Mononuclear cell (primary cell): ENCODE data around the gene DIPK1A. TPM values are rescaled to one million over a fixed set of nuclear protein-coding genes. Genes with fewer than 3 reads are reported as not detected.

Experiments
- H3K27me3 ChIP-seq: 2 replicates; pipeline ENCODE4 v1.6.0; 2011; ENCODE audit warnings: low read length, control low read depth; ENCODE audit not compliant: insufficient read depth
- H3K4me1 ChIP-seq: 2 replicates; pipeline ENCODE4 v1.5.1; 2011; ENCODE audit warnings: mild to moderate bottlenecking, low read length, control low read depth; ENCODE audit not compliant: insufficient read depth
- H3K4me3 ChIP-seq: 2 replicates; pipeline ENCODE4 v1.5.1; 2011; ENCODE audit warnings: mild to moderate bottlenecking, low read length, moderate library complexity
- H3K9me3 ChIP-seq: 2 replicates; pipeline ENCODE4 v1.5.1; 2011; ENCODE audit warnings: low read depth, mild to moderate bottlenecking, control low read depth, low read length
- total RNA-seq: library from RNA; depleted of rRNA; stranded (reverse); fragments of >200 nt; gene quantifications from one replicate; pipeline ENCODE4 v1.2.3, GENCODE V29; 2012

Gene DIPK1A
- 6.8 TPM for total RNA-seq

- Histone ChIP-seq H3K4me1 (peaks cover 67% of the 10 kb centered on the region), H3K4me3 (peak within 1 kb of the TSS; percentile 62), H3K27me3 (no peaks in the 10 kb centered on the region), H3K9me3 (no peaks in the 10 kb centered on the region)
Measured at GRCh38 chr1:92961131-92961895, at the start of gene DIPK1A. Gene DIPK1A, minus strand, starts transcription at chr1:92961462. Its CDS starts 33 bp downstream, at chr1:92961429.

DNA sequence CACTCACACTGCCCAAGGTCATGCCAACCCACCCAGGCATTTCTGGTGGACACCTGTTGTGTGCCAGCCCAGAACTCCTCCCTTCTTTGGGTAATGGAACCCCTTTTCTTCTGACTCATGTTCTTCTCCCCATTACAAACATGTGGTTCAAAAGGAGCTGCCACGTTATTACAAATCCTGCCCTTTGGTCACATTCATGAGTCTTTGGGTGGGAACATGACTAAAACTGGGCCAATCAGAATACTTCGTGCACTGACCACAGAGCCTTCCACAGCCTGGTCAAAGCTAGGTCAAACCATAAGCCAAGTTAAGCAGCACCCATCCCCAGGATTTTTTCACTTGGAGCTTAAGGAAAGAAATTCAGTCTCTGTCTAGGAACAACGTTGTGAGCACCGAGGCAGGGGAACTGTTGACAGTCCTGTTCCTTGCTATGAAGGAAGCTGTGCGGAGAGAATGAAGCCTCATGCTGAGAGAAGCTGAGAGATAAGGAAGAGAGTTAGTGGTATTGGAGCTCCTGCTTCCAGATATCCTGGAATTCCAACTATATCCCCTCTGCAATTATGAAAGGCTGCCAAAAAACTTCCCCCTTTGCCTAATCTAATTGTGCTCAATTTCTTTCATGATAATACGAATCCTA, 46.8 kb upstream of the DIPK1A start:
- Histone ChIP-seq H3K4me3 (no peak overlapping the region), H3K4me1 (no peaks in the 10 kb centered on the region), H3K27me3 (no peaks in the 10 kb centered on the region), H3K9me3 (no peaks in the 10 kb centered on the region)

GRCh38 chr1:93005252-93005598, 44.0 kb upstream of the DIPK1A start:
- no peak overlapping the region for H3K4me3 ChIP-seq
- H3K9me3 ChIP-seq, result no peaks in the 10 kb centered on the region
- H3K4me1 ChIP-seq, result no peaks in the 10 kb centered on the region
- no peaks in the 10 kb centered on the region for H3K27me3 ChIP-seq

DNA sequence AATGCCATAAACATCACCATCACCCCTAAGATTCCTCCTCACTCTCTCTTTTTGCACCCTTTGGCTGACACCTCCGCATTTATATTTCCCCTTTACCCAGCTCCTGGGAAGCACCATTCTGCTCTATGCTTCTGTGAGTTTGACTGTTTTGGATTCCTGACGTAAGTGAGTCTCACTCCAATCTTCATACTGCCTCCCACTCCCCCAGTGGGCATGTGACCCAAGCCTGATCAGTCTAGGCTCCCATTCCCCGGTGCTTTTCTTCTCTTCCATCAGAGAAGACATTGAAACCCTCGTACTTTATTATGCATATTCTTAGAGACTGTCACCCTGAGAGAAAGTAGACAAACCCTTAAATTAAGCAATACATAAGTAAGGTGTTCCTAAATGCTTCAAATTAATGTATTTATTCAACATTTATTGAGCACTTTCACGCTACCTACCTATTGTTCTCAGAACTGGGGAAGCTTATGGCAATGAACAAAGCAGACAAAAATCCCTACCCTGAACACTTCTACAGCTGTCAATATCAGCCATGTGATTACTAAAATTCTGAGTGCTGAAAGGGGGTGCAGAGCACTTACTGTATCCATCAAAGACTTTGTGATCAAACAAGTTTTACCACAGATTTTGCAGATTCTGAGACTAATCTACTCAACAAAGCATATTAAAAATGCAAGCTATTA, 43.4 kb upstream of the DIPK1A start:
- H3K27me3 ChIP-seq, result no peaks in the 10 kb centered on the region

DNA sequence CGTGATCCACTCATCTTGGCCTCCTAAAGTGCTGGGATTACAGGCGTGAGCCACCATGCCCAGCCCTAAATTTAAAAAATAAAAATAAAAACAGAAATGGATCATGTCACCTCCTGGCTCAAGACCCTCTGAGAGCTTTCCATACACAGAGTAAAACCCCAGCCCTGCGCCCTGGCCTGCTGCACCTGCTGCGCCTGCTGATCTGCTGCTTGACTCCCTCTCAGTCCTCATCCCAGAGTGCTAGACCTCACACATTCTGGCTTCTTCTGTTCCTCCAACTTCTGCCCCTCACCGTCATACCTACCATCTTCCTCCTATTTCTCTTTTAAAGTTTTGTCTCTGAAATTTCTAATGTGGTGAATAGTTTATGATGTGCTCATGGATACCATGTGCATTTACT, 42.7 kb upstream of the DIPK1A start:
- Histone ChIP-seq H3K9me3 (no peaks in the 10 kb centered on the region), H3K4me1 (no peaks in the 10 kb centered on the region), H3K27me3 (no peaks in the 10 kb centered on the region), H3K4me3 (no peak overlapping the region)

More for the DNA sequence above, 43.4 kb upstream of the DIPK1A start:
- no peaks in the 10 kb centered on the region for H3K9me3 ChIP-seq
- H3K4me1 ChIP-seq, result no peaks in the 10 kb centered on the region
- no peak overlapping the region for H3K4me3 ChIP-seq

- H3K27me3 ChIP-seq, result no peaks in the 10 kb centered on the region
- H3K4me3 ChIP-seq, result no peak overlapping the region
- no peaks in the 10 kb centered on the region for H3K4me1 ChIP-seq
- H3K9me3 ChIP-seq, result no peaks in the 10 kb centered on the region
Measured at GRCh38 chr1:93002781-93003180, 41.5 kb upstream of the DIPK1A start.

- Histone ChIP-seq H3K4me3 (no peak overlapping the region), H3K4me1 (no peaks in the 10 kb centered on the region), H3K27me3 (no peaks in the 10 kb centered on the region), H3K9me3 (no peaks in the 10 kb centered on the region)
Measured at GRCh38 chr1:93001893-93002292, 40.6 kb upstream of the DIPK1A start.

DNA sequence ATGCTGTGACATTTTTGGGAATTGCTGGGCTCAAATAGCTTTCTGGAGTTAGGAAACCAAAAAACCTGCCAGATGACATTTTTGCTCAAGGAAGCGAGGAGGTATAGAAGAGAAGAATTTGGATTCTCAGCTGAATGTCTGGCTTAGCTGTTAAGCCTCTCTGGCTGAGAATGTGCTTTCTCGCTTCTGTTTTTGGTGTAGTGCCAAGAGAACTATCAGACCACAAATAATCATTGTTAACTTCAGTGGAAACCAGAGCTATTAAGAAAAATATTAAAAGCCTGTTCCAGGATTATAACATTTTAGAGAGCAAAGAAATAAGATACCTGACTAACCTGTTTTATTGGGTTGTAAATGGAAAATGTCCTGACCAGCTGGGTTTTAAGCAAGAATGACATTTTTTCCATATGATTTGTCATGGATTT, 39.5 kb upstream of the DIPK1A start:
- no peaks in the 10 kb centered on the region for H3K4me1 ChIP-seq
- H3K27me3 ChIP-seq, result no peaks in the 10 kb centered on the region
- H3K9me3 ChIP-seq, result no peaks in the 10 kb centered on the region
- no peak overlapping the region for H3K4me3 ChIP-seq

GRCh38 chr1:93000291-93000690, 39.0 kb upstream of the DIPK1A start:
- no peaks in the 10 kb centered on the region for H3K27me3 ChIP-seq
- no peaks in the 10 kb centered on the region for H3K4me1 ChIP-seq
- H3K4me3 ChIP-seq, result no peak overlapping the region
- no peaks in the 10 kb centered on the region for H3K9me3 ChIP-seq

- Histone ChIP-seq H3K4me3 (no peak overlapping the region), H3K4me1 (no peaks in the 10 kb centered on the region), H3K9me3 (no peaks in the 10 kb centered on the region), H3K27me3 (no peaks in the 10 kb centered on the region)
Measured at GRCh38 chr1:92998821-92999220, 37.6 kb upstream of the DIPK1A start.

DNA sequence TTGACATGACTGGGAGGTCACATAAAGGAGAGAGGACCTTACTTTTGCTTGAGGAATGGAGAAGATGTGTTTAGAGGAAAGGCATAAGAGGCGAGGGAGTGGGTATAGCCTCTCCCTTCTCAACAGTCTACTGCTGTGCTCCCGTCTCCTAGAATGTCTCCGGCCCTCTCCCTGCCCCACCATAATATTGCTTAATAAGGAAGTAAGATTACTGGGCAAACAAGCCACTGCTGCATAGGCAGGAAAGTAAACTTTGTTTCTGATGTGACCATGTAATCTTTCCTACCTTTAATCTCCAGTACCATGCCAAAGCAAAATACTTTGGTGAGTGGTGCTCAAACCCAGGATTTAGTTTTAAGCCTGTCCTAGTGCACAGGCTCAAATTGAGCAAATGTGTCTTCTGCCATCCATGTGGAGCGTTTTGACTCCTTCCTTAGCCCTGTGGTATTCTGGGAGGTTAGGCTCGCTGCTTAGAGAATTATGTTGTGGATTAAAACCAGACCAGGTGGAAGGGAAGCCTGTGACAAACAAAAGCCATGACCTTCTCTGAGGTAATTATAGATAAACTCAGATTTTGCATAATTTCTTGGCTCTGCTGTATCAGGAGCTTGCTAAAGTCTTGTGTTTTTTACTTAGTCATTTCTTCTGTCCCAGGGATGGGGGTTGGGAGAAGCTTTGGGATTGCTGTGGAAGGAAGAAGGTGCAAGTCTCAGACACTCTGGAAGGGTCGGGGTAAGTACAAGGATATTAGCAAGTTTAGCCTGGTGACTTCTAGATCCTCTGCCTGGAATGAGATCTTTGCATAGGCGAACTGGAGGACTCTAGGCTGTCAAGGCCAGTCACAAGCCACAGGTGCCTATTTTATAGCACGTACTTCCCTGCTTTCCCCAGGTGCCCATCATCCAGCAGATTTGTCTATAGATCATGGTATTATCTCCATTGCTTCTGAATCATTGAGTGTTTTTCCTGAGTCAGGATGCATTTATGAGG, 34.5 kb upstream of the DIPK1A start:
- no peaks in the 10 kb centered on the region for H3K27me3 ChIP-seq
- H3K4me1 ChIP-seq, result peaks cover 23% of the 10 kb centered on the region
- no peak overlapping the region for H3K4me3 ChIP-seq
- no peaks in the 10 kb centered on the region for H3K9me3 ChIP-seq

- Histone ChIP-seq H3K27me3 (no peaks in the 10 kb centered on the region), H3K4me1 (peaks cover 38% of the 10 kb centered on the region), H3K9me3 (no peaks in the 10 kb centered on the region), H3K4me3 (no peak overlapping the region)
Measured at GRCh38 chr1:92994105-92994712, 32.9 kb upstream of the DIPK1A start.

- Histone ChIP-seq H3K9me3 (no peaks in the 10 kb centered on the region), H3K4me3 (no peak overlapping the region), H3K27me3 (no peaks in the 10 kb centered on the region), H3K4me1 (peaks cover 41% of the 10 kb centered on the region)
Measured at GRCh38 chr1:92993581-92993980, 32.3 kb upstream of the DIPK1A start.

DNA sequence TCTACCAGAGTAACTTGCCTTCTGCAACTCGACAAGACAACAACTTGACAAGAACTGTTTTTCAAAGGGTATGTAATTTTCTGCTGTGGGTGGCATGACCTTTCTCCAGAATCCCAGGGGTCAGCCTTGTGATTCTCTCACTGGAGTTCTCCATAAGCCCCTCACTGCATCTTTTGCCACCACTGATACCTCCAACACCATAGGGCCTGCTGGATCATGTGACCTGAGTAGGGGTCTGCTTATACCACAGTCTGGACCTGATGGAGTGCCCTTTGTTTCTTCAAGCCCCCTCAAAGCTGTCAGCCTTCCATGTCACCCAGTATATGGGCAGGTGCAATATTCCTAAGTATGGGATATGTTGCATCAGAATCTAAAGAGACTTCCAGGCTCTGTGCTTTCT, 31.6 kb upstream of the DIPK1A start:
- no peaks in the 10 kb centered on the region for H3K27me3 ChIP-seq
- H3K9me3 ChIP-seq, result no peaks in the 10 kb centered on the region
- peaks cover 41% of the 10 kb centered on the region for H3K4me1 ChIP-seq
- no peak overlapping the region for H3K4me3 ChIP-seq
